ENCODE results near the gene ESPNL.

The ESPNL gene

GRCh38 chr2:238137885-238138284 lies 37.7 kb downstream of the ESPNL start:
- Histone ChIP-seq H3K27ac (ENCODE audit: low read depth, low read length) (no peak overlapping the region), H3K27me3 (ENCODE audit: control insufficient read depth in 1 of 2, insufficient read depth in 2 of 2, low read length in 2 of 2) (no peaks in the 10 kb centered on the region)

GRCh38 chr2:238138331-238139195 lies 38.4 kb downstream of the ESPNL start, which contains the start of gene KLHL30:
Gene KLHL30 (plus strand): TSS chr2:238138668. CDS start chr2:238140755, 2,087 bp downstream.
- Histone ChIP-seq H3K9me3 (ENCODE audit: control insufficient read depth in 1 of 2, low read length in 2 of 2) (no peaks in the 10 kb centered on the region), H3K4me3 (ENCODE audit: low read depth in 1 of 2, low read length in 2 of 2) (no peak within 1 kb of the TSS), H3K36me3 (ENCODE audit: control insufficient read depth in 1 of 2, insufficient read depth in 2 of 2, low read length in 2 of 2) (no peaks in the 10 kb centered on the region), H3K27me3 (ENCODE audit: control insufficient read depth in 1 of 2, insufficient read depth in 2 of 2, low read length in 2 of 2) (no peaks in the 10 kb centered on the region), H3K27ac (ENCODE audit: low read depth, low read length) (no peak within 1 kb of the TSS), H3K4me1 (ENCODE audit: control insufficient read depth in 1 of 2, insufficient read depth in 2 of 2, low read length in 2 of 2) (peaks cover 17 to 34% of the 10 kb centered on the region in 2 donors), H3K9ac (ENCODE audit: low read depth in 1 of 2, low read length in 2 of 2) (no peak within 1 kb of the TSS)

More at GRCh38 chr2:238137885-238138284, 37.7 kb downstream of the ESPNL start:
- Histone ChIP-seq H3K36me3 (ENCODE audit: control insufficient read depth in 1 of 2, insufficient read depth in 2 of 2, low read length in 2 of 2) (no peaks in the 10 kb centered on the region), H3K4me3 (ENCODE audit: low read depth in 1 of 2, low read length in 2 of 2) (no peak overlapping the region), H3K9me3 (ENCODE audit: control insufficient read depth in 1 of 2, low read length in 2 of 2) (no peaks in the 10 kb centered on the region), H3K9ac (ENCODE audit: low read depth in 1 of 2, low read length in 2 of 2) (no peak overlapping the region), H3K4me1 (ENCODE audit: control insufficient read depth in 1 of 2, insufficient read depth in 2 of 2, low read length in 2 of 2) (peaks cover 15 to 29% of the 10 kb centered on the region in 2 donors)

DNA sequence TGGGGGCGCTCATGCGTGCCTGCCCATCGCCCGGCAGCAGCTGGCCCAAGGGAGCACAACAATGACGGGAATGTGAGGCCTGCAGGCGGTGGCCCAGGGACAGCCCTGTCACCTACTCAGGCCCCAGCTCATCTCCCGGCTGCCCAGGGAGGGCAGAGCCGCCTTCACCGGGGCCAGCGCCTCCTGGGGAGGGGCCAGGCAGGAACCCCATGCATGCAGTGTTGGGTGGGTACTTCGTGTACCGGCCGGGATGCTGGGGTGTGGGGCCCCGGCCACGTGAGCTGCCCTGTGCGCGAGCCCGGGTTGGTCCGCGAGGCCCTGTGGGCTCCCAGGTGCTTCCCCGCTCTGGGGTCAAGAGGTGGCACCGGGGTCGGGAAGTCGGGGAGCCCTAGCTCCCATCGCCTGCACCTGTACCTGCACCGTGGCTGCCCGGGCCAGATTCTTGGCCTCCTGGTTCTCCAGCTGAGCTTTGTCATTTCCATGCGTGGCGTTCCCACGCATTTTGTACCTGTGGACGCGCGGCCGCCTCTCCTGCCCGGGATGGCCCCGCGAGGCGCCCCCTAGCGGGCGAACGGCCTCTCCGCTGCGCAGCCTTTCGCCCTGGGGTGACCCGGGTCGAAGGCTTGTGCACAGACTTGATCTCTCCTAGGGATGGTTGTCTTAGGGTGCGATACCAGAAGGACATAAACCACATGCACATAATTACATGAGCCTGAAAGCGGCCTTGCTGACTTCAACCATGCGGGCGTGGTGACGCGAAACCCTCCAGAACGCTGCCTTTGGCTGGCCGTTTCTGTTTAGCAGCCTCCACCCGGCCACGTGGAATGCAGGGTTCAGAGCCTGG lies 39.3 kb downstream of the ESPNL start:
- Histone ChIP-seq H3K4me1 (ENCODE audit: control insufficient read depth in 1 of 2, insufficient read depth in 2 of 2, low read length in 2 of 2) (peaks cover 22 to 38% of the 10 kb centered on the region in 2 donors), H3K4me3 (ENCODE audit: low read depth in 1 of 2, low read length in 2 of 2) (no peak overlapping the region), H3K27ac (ENCODE audit: low read depth, low read length) (no peak overlapping the region), H3K9me3 (ENCODE audit: control insufficient read depth in 1 of 2, low read length in 2 of 2) (no peaks in the 10 kb centered on the region), H3K9ac (ENCODE audit: low read depth in 1 of 2, low read length in 2 of 2) (no peak overlapping the region), H3K27me3 (ENCODE audit: control insufficient read depth in 1 of 2, insufficient read depth in 2 of 2, low read length in 2 of 2) (no peaks in the 10 kb centered on the region), H3K36me3 (ENCODE audit: control insufficient read depth in 1 of 2, insufficient read depth in 2 of 2, low read length in 2 of 2) (no peaks in the 10 kb centered on the region)

DNA sequence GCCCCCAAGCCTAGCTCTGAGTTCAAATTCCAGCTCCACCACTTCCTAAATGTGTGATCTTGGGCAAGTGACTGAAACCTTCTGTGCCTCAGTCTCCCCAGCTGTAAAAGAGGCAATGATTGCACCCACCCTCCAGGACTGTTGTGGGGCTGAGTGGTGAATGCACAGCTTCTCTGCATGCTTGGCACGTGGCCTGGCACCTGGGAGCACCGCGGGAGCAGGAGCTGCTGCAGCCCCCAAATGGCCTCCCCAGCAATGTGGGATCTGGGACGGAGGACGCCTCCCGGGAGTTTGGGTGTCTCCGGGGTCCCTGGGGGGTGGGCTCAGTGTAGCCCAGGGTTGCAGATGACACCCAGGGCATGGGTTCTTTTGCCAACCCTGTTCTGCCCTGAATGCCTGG lies 39.9 kb downstream of the ESPNL start:
- no peak overlapping the region for H3K27ac ChIP-seq (ENCODE audit: low read depth, low read length)
- no peaks in the 10 kb centered on the region for H3K27me3 ChIP-seq (ENCODE audit: control insufficient read depth in 1 of 2, insufficient read depth in 2 of 2, low read length in 2 of 2)
- H3K4me1 ChIP-seq (ENCODE audit: control insufficient read depth in 1 of 2, insufficient read depth in 2 of 2, low read length in 2 of 2) = peaks cover 22 to 38% of the 10 kb centered on the region in 2 donors
- H3K9ac ChIP-seq (ENCODE audit: low read depth in 1 of 2, low read length in 2 of 2) = no peak overlapping the region
- H3K4me3 ChIP-seq (ENCODE audit: low read depth in 1 of 2, low read length in 2 of 2) = no peak overlapping the region
- no peaks in the 10 kb centered on the region for H3K9me3 ChIP-seq (ENCODE audit: control insufficient read depth in 1 of 2, low read length in 2 of 2)
- no peaks in the 10 kb centered on the region for H3K36me3 ChIP-seq (ENCODE audit: control insufficient read depth in 1 of 2, insufficient read depth in 2 of 2, low read length in 2 of 2)

- Histone ChIP-seq H3K4me1 (ENCODE audit: control insufficient read depth in 1 of 2, insufficient read depth in 2 of 2, low read length in 2 of 2) (peaks cover 22 to 38% of the 10 kb centered on the region in 2 donors), H3K4me3 (ENCODE audit: low read depth in 1 of 2, low read length in 2 of 2) (no peak overlapping the region), H3K9ac (ENCODE audit: low read depth in 1 of 2, low read length in 2 of 2) (no peak overlapping the region), H3K27ac (ENCODE audit: low read depth, low read length) (no peak overlapping the region), H3K27me3 (ENCODE audit: control insufficient read depth in 1 of 2, insufficient read depth in 2 of 2, low read length in 2 of 2) (no peaks in the 10 kb centered on the region), H3K9me3 (ENCODE audit: control insufficient read depth in 1 of 2, low read length in 2 of 2) (no peaks in the 10 kb centered on the region), H3K36me3 (ENCODE audit: control insufficient read depth in 1 of 2, insufficient read depth in 2 of 2, low read length in 2 of 2) (no peaks in the 10 kb centered on the region)
Measured at GRCh38 chr2:238140721-238141540, 40.8 kb downstream of the ESPNL start.

DNA sequence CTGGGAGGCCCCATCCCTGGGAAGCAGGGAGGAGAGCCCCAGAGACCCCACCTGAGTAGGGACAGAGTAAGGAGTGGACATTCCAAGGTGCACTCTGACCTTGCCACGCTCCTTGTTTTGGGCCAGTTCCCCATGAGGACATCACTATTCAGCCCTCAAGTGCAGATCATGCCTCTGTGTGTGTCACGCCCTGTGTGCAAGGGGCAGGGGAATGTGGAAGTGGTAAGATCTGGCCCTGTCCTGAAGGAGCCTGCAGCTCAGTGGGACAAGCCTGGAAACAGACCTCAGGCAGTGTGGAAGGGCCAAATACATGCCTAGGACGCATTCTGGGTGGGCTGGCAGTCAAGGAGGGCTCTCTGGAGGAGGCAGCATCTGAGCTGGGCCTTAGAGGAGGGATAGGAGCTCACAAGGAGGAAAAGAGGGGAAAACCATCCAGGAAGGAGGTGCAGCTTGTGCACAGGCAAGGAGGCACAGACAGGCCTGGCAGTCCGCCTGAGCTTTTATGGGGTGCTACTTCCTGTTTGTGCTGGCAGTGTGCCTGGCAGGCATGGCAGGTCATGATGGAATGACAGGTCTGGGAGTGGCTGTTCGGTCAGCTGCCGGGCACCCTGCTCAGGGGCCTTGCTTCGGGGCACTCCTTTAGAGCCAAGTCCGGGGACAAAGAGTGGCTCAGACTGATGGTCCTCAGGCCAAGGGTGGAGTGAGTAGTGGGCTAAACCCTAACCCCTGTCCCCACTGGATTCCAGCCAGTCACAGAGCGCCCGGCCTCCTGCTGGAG lies 41.6 kb downstream of the ESPNL start:
- Histone ChIP-seq H3K27ac (ENCODE audit: low read depth, low read length) (no peak overlapping the region), H3K27me3 (ENCODE audit: control insufficient read depth in 1 of 2, insufficient read depth in 2 of 2, low read length in 2 of 2) (no peaks in the 10 kb centered on the region), H3K4me1 (ENCODE audit: control insufficient read depth in 1 of 2, insufficient read depth in 2 of 2, low read length in 2 of 2) (peaks cover 22 to 38% of the 10 kb centered on the region in 2 donors), H3K9me3 (ENCODE audit: control insufficient read depth in 1 of 2, low read length in 2 of 2) (no peaks in the 10 kb centered on the region), H3K4me3 (ENCODE audit: low read depth in 1 of 2, low read length in 2 of 2) (no peak overlapping the region), H3K9ac (ENCODE audit: low read depth in 1 of 2, low read length in 2 of 2) (no peak overlapping the region), H3K36me3 (ENCODE audit: control insufficient read depth in 1 of 2, insufficient read depth in 2 of 2, low read length in 2 of 2) (no peaks in the 10 kb centered on the region)

- Histone ChIP-seq H3K4me1 (ENCODE audit: control insufficient read depth in 1 of 2, insufficient read depth in 2 of 2, low read length in 2 of 2) (peaks cover 22 to 38% of the 10 kb centered on the region in 2 donors), H3K4me3 (ENCODE audit: low read depth in 1 of 2, low read length in 2 of 2) (no peak overlapping the region), H3K9ac (ENCODE audit: low read depth in 1 of 2, low read length in 2 of 2) (no peak overlapping the region), H3K9me3 (ENCODE audit: control insufficient read depth in 1 of 2, low read length in 2 of 2) (no peaks in the 10 kb centered on the region), H3K27ac (ENCODE audit: low read depth, low read length) (no peak overlapping the region), H3K27me3 (ENCODE audit: control insufficient read depth in 1 of 2, insufficient read depth in 2 of 2, low read length in 2 of 2) (no peaks in the 10 kb centered on the region), H3K36me3 (ENCODE audit: control insufficient read depth in 1 of 2, insufficient read depth in 2 of 2, low read length in 2 of 2) (no peaks in the 10 kb centered on the region)
Measured at GRCh38 chr2:238142382-238143205, 42.5 kb downstream of the ESPNL start.

DNA sequence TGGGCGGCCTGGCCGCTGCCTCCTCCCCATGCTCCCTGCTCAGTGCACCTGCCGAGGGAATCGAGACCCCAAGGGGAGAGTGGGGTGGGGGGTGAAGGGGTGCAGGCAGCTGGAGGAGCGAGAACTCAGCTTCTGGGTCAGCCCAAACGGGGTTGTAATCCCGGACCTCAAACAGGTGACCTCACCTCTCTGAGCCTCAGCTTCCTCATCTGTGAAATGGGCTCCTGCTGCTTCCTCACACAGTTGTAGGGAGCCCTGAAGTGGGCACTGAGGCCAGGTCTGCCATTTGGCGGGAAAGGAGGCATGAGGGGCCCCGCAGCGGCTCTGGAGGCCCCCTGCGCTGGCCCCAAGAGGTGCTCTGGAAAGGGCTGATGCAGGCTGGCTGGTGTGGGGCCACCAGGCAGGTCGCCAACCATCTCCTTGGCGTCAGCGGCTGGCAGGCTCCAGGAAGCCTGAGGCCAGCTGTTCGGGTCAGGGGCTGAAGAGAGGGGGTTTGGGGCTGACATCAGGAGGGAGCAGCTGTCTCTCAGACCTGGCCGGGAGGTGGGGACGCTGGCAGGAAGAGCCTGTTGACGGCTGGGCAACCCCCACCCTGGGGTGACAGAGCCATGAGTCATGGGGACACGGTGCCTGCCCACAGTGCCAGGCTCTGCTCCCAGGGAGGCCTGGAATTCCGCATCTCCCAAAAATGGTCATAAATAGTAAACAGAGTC lies 43.3 kb downstream of the ESPNL start:
- H3K36me3 ChIP-seq (ENCODE audit: control insufficient read depth in 1 of 2, insufficient read depth in 2 of 2, low read length in 2 of 2) = no peaks in the 10 kb centered on the region
- H3K27me3 ChIP-seq (ENCODE audit: control insufficient read depth in 1 of 2, insufficient read depth in 2 of 2, low read length in 2 of 2) = no peaks in the 10 kb centered on the region
- no peak overlapping the region for H3K4me3 ChIP-seq (ENCODE audit: low read depth in 1 of 2, low read length in 2 of 2)
- peaks cover 22 to 38% of the 10 kb centered on the region in 2 donors for H3K4me1 ChIP-seq (ENCODE audit: control insufficient read depth in 1 of 2, insufficient read depth in 2 of 2, low read length in 2 of 2)
- no peaks in the 10 kb centered on the region for H3K9me3 ChIP-seq (ENCODE audit: control insufficient read depth in 1 of 2, low read length in 2 of 2)
- H3K9ac ChIP-seq (ENCODE audit: low read depth in 1 of 2, low read length in 2 of 2) = no peak overlapping the region
- no peak overlapping the region for H3K27ac ChIP-seq (ENCODE audit: low read depth, low read length)
